Measurements from ENCODE around the gene LGI1.

Gene LGI1

GRCh38 chr10:93755443-93756116 is 2.2 kb upstream of the LGI1 start:
- DNase-seq = no peak

- no peak for DNase-seq
These were observed 1.6 kb upstream of the LGI1 start for GRCh38 chr10:93756118-93756517.

- no peak for DNase-seq
These were observed 600 bp upstream of the LGI1 start for GRCh38 chr10:93757136-93757535.

GRCh38 chr10:93758508-93758885 is 761 bp downstream of the LGI1 start:
- no peak for DNase-seq

GRCh38 chr10:93758891-93759410 is 1.2 kb downstream of the LGI1 start:
- DNase-seq = no peak

- DNase-seq = no peak
These were observed 2.8 kb downstream of the LGI1 start for GRCh38 chr10:93760490-93760889.

GRCh38 chr10:93762979-93763391 is 5.2 kb downstream of the LGI1 start:
- DNase-seq = no peak

- no peak for DNase-seq
These were observed 9.2 kb downstream of the LGI1 start for GRCh38 chr10:93766918-93767317.

GRCh38 chr10:93767724-93768399 is 10.1 kb downstream of the LGI1 start:
- DNase-seq = no peak

- DNase-seq = no peak
These were observed 11.2 kb downstream of the LGI1 start for GRCh38 chr10:93768892-93769291.

GRCh38 chr10:93771354-93771753 is 13.6 kb downstream of the LGI1 start:
- no peak for DNase-seq

GRCh38 chr10:93773120-93773519 is 15.4 kb downstream of the LGI1 start:
- DNase-seq = no peak

- DNase-seq = no peak
These were observed 16.0 kb downstream of the LGI1 start for GRCh38 chr10:93773705-93774104.

- DNase-seq = no peak
These were observed 17.6 kb downstream of the LGI1 start for GRCh38 chr10:93775356-93775755.

- DNase-seq = no peak
These were observed 19.4 kb downstream of the LGI1 start for GRCh38 chr10:93777092-93777491.

- no peak for DNase-seq
These were observed 26.3 kb downstream of the LGI1 start for GRCh38 chr10:93784059-93784458.

- no peak for DNase-seq
These were observed 30.9 kb downstream of the LGI1 start for GRCh38 chr10:93788413-93789208.

GRCh38 chr10:93790439-93790838 is 32.7 kb downstream of the LGI1 start:
- DNase-seq = no peak

GRCh38 chr10:93796167-93796566 is 38.4 kb downstream of the LGI1 start:
- no peak for DNase-seq

- no peak for DNase-seq
These were observed 40.1 kb downstream of the LGI1 start for GRCh38 chr10:93797825-93798224.

- no peak for DNase-seq
These were observed 41.5 kb downstream of the LGI1 start for GRCh38 chr10:93799155-93799708.

GRCh38 chr10:93804200-93804599 is 46.5 kb downstream of the LGI1 start:
- no peak for DNase-seq

- DNase-seq = no peak
These were observed 49.2 kb downstream of the LGI1 start for GRCh38 chr10:93806903-93807302.

All from activated CD8-positive, alpha-beta memory T cell treated with anti-CD3 and anti-CD28 coated beads, Interleukin-2, amount 50 U/mL, for 48 hours (primary cell).